Choroid plexus epithelial cell (primary cell): Measurements from ENCODE around the gene HES4.

Experiments
- DNase-seq: peaks from one replicate; pipeline ENCODE4 v3.0.0-alpha.2; 2010; ENCODE audit warnings: low read depth
- H3K4me3 ChIP-seq: 2 replicates; pipeline ENCODE4 v1.5.1; 2011; ENCODE audit warnings: low read depth, mild to moderate bottlenecking, control low read depth, low read length, moderate library complexity
- CTCF ChIP-seq: conservative IDR thresholded peaks from 2 replicates; pipeline ENCODE4 v1.5.1; 2011; ENCODE audit warnings: low read depth, mild to moderate bottlenecking, control low read depth, inconsistent platforms, low read length, moderate library complexity

Gene HES4

GRCh38 chr1:1026599-1027413, 26.9 kb upstream of the HES4 start:
- no peak for TF ChIP-seq CTCF
- H3K4me3 ChIP-seq: no peak overlapping the region
- DNase-seq: no peak

- no peak for DNase-seq
- TF ChIP-seq CTCF: no peak
- H3K4me3 ChIP-seq: no peak overlapping the region
These were observed 25.8 kb upstream of the HES4 start for GRCh38 chr1:1025730-1026129.

GRCh38 chr1:1024771-1025699, 25.1 kb upstream of the HES4 start:
- peak; percentile 52 for DNase-seq
- H3K4me3 ChIP-seq: no peak overlapping the region
- TF ChIP-seq CTCF: no peak

- TF ChIP-seq CTCF: no peak
- no peak for DNase-seq
- H3K4me3 ChIP-seq: no peak overlapping the region
These were observed 24.4 kb upstream of the HES4 start for GRCh38 chr1:1024149-1024770.

GRCh38 chr1:1023700-1024099, 23.8 kb upstream of the HES4 start:
- H3K4me3 ChIP-seq: no peak overlapping the region
- no peak for DNase-seq
- no peak for TF ChIP-seq CTCF

GRCh38 chr1:1022302-1023009, 22.6 kb upstream of the HES4 start:
- no peak overlapping the region for H3K4me3 ChIP-seq
- no peak for DNase-seq
- TF ChIP-seq CTCF: no peak
